DMS 273 (cell line): ENCODE results near the gene PDE4B.
A peak's percentile ranks its signal among the peaks of the same experiment; 100 is the strongest.
"Not testable (repeated sequence)": the region's sequence is repeated elsewhere in the genome, so short reads cannot be mapped to it uniquely, and the experiment has no call there.

Experiments used
- DNase-seq: peaks from one replicate; lab custom pipeline; 2025; ENCODE audit not compliant: unreplicated experiment; lab: John Stamatoyannopoulos, UW

PDE4B gene

GRCh38 chr1:66044912-66045311 is 252.2 kb downstream of the PDE4B start:
- no peak for DNase-seq

- no peak for DNase-seq
Observed at GRCh38 chr1:66046415-66046814, 253.7 kb downstream of the PDE4B start.

- DNase-seq: no peak
Observed at GRCh38 chr1:66048011-66048410, 255.3 kb downstream of the PDE4B start.

- DNase-seq: no peak
Observed at GRCh38 chr1:66050123-66050522, 257.4 kb downstream of the PDE4B start.

- no peak for DNase-seq
Observed at GRCh38 chr1:66050633-66051032, 257.9 kb downstream of the PDE4B start.

- DNase-seq: no peak
Observed at GRCh38 chr1:66055092-66055491, 262.4 kb downstream of the PDE4B start.

- DNase-seq: not testable (repeated sequence)
Observed at GRCh38 chr1:66057448-66057847, 264.8 kb downstream of the PDE4B start.

GRCh38 chr1:66058558-66058957 is 265.9 kb downstream of the PDE4B start:
- no peak for DNase-seq

GRCh38 chr1:66067219-66067618 is 274.5 kb downstream of the PDE4B start:
- DNase-seq: not testable (repeated sequence)

GRCh38 chr1:66069976-66070876 is 277.5 kb downstream of the PDE4B start:
- DNase-seq: no peak

- no peak for DNase-seq
Observed at GRCh38 chr1:66073388-66073787, 280.7 kb downstream of the PDE4B start.

GRCh38 chr1:66074147-66074546 is 281.5 kb downstream of the PDE4B start:
- DNase-seq: no peak

- no peak for DNase-seq
Observed at GRCh38 chr1:66078412-66078811, 285.7 kb downstream of the PDE4B start.

GRCh38 chr1:66083003-66083402 is 290.3 kb downstream of the PDE4B start:
- DNase-seq: no peak

- DNase-seq: no peak
Observed at GRCh38 chr1:66084442-66084841, 291.7 kb downstream of the PDE4B start.

GRCh38 chr1:66085600-66085999 is 292.9 kb downstream of the PDE4B start:
- no peak for DNase-seq

GRCh38 chr1:66088787-66089186 is 296.1 kb downstream of the PDE4B start:
- DNase-seq: no peak

- DNase-seq: no peak
Observed at GRCh38 chr1:66090859-66091457, 298.3 kb downstream of the PDE4B start.

- DNase-seq: peak; percentile 26
Observed at GRCh38 chr1:66095190-66095589, 302.5 kb downstream of the PDE4B start.

- DNase-seq: not testable (repeated sequence)
Observed at GRCh38 chr1:66100959-66101358, 308.3 kb downstream of the PDE4B start.

GRCh38 chr1:66104076-66104475 is 311.4 kb downstream of the PDE4B start:
- DNase-seq: not testable (repeated sequence)

- no peak for DNase-seq
Observed at GRCh38 chr1:66108624-66109023, 315.9 kb downstream of the PDE4B start.
